Right ventricle myocardium inferior (tissue), 1 donor: Measurements from ENCODE around the gene NUP107. TPM values are rescaled to one million over a fixed set of nuclear protein-coding genes. Genes with fewer than 3 reads are reported as not detected.
A peak's percentile ranks its signal among the peaks of the same experiment; 100 is the strongest.

Source experiments
- ATAC-seq: fragments of 200-7000 bp; cut with Tn5 transposase; one replicate; pipeline ENCODE4 v1.9.1; 2020; ENCODE audit warnings: mild to moderate bottlenecking, moderate library complexity
- DNase-seq: peaks from one replicate; pipeline ENCODE4 v3.0.0; 2021; ENCODE audit errors: missing footprints
- intact Hi-C: fragments of 100-400 bp; cut with DNase I; formaldehyde crosslinking; loops from one replicate; pipeline ENCODE4 v1.11.0; 2022
- total RNA-seq: library from RNA; stranded (reverse); fragmentation: NEBNext Ultra II Directional; extraction: Animal tissue kit (Norgen Biotek cat#: 25700); gene quantifications from one replicate; pipeline ENCODE4 v1.2.1, GENCODE V29; 2021
- donor health status: DM: no; HTN: yes; CAD: no; lungs with severe emphysema.

Gene NUP107
- total RNA-seq, 1 donor from 2014 or later, result 19.1 TPM

- no peak for DNase-seq
- no peak for ATAC-seq
- intact Hi-C loops, result no loop called here
Observed at GRCh38 chr12:68695454-68695853, 8.7 kb downstream of the NUP107 start.

- intact Hi-C loops, result no loop called here
- ATAC-seq (no peak), DNase-seq (no peak)
Observed at GRCh38 chr12:68699486-68699885, 12.7 kb downstream of the NUP107 start.

- ATAC-seq (no peak), DNase-seq (no peak)
- intact Hi-C loops, result no loop called here
Observed at GRCh38 chr12:68727776-68728175, 41.0 kb downstream of the NUP107 start.

GRCh38 chr12:68733661-68734071 is 46.9 kb downstream of the NUP107 start:
- intact Hi-C loops, result no loop called here
- no peak for DNase-seq
- ATAC-seq, result no peak

GRCh38 chr12:68739891-68740290 is 53.1 kb downstream of the NUP107 start:
- ATAC-seq (no peak), DNase-seq (no peak)
- intact Hi-C loops, result no loop called here

- intact Hi-C loops, result no loop called here
- ATAC-seq, result no peak
- DNase-seq, result no peak
Observed at GRCh38 chr12:68743356-68743755, 56.6 kb downstream of the NUP107 start.

GRCh38 chr12:68745376-68745903 is 58.7 kb downstream of the NUP107 start:
- no peak for ATAC-seq
- no peak for DNase-seq
- intact Hi-C loops, result no loop called here

GRCh38 chr12:68745904-68746571 is 59.3 kb downstream of the NUP107 start, which contains the start of gene SLC35E3:
TSS of gene SLC35E3 (plus strand) at chr12:68746176. CDS start at chr12:68746378, 202 bp downstream.
- DNase-seq, result peak; percentile 98
- intact Hi-C loops, result loop anchor here (1.0 to 2.0 kb wide), 2 partner anchors 59 to 62 kb away; partner anchors contain the start of genes MDM2 and NUP107
- peak; percentile 100 for ATAC-seq

- ATAC-seq (peak; percentile 68), DNase-seq (no peak)
- intact Hi-C loops, result loop anchor here (1.0 to 2.0 kb wide), 2 partner anchors 60 to 62 kb away; partner anchors contain the start of genes MDM2 and NUP107
Observed at GRCh38 chr12:68746572-68747180, 59.9 kb downstream of the NUP107 start.

GRCh38 chr12:68749443-68749842 is 62.7 kb downstream of the NUP107 start:
- intact Hi-C loops, result no loop called here
- ATAC-seq (no peak), DNase-seq (no peak)

GRCh38 chr12:68749861-68750260 is 63.1 kb downstream of the NUP107 start:
- intact Hi-C loops, result no loop called here
- ATAC-seq, result no peak

GRCh38 chr12:68750506-68750905 is 63.7 kb downstream of the NUP107 start:
- intact Hi-C loops, result no loop called here
- no peak for ATAC-seq
- DNase-seq, result no peak

More at GRCh38 chr12:68749861-68750260, 63.1 kb downstream of the NUP107 start:
- no peak for DNase-seq

GRCh38 chr12:68755536-68756243 is 68.9 kb downstream of the NUP107 start:
- intact Hi-C loops, result no loop called here
- no peak for DNase-seq
- no peak for ATAC-seq

GRCh38 chr12:68759852-68760251 is 73.1 kb downstream of the NUP107 start:
- no peak for DNase-seq
- intact Hi-C loops, result no loop called here
- ATAC-seq, result no peak

GRCh38 chr12:68760806-68761441 is 74.1 kb downstream of the NUP107 start:
- DNase-seq (no peak), ATAC-seq (no peak)
- intact Hi-C loops, result no loop called here

GRCh38 chr12:68761442-68761812 is 74.6 kb downstream of the NUP107 start:
- ATAC-seq (no peak), DNase-seq (no peak)
- intact Hi-C loops, result no loop called here

- no peak for ATAC-seq
- intact Hi-C loops, result no loop called here
- DNase-seq, result no peak
Observed at GRCh38 chr12:68761901-68762630, 75.3 kb downstream of the NUP107 start.

GRCh38 chr12:68762691-68763090 is 75.9 kb downstream of the NUP107 start:
- no peak for DNase-seq
- intact Hi-C loops, result no loop called here
- ATAC-seq, result no peak
